D721Med (cell line): Measurements from ENCODE around the gene XRCC4.
"Not testable (repeated sequence)": the region's sequence is repeated elsewhere in the genome, so short reads cannot be mapped to it uniquely, and the experiment has no call there.

Experiments used
- DNase-seq: peaks from one replicate; pipeline ENCODE4 v3.0.0; 2011; ENCODE audit warnings: low spot score; ENCODE audit not compliant: insufficient read length
- FAIRE-seq: peaks from 2 replicates; lab custom pipeline; 2011; peaks lifted over from hg19 to GRCh38; lab: Jason Lieb, UNC
- CTCF ChIP-seq: IDR thresholded peaks from 2 replicates; pipeline ENCODE4 v1.5.1; 2012; ENCODE audit warnings: mild to moderate bottlenecking, control low read depth; ENCODE audit not compliant: insufficient read depth; ENCODE audit errors: missing control alignments

The XRCC4 gene

GRCh38 chr5:83151821-83152220, 74.5 kb downstream of the XRCC4 start:
- TF ChIP-seq CTCF = no peak
- DNase-seq (no peak), FAIRE-seq (no peak)

- peak; percentile 55 for FAIRE-seq
- not testable (repeated sequence) for DNase-seq
Measured at GRCh38 chr5:83152996-83153395, 75.6 kb downstream of the XRCC4 start.

- no peak for TF ChIP-seq CTCF
- DNase-seq = no peak
- FAIRE-seq = no peak
Measured at GRCh38 chr5:83156001-83156400, 78.7 kb downstream of the XRCC4 start.

DNA sequence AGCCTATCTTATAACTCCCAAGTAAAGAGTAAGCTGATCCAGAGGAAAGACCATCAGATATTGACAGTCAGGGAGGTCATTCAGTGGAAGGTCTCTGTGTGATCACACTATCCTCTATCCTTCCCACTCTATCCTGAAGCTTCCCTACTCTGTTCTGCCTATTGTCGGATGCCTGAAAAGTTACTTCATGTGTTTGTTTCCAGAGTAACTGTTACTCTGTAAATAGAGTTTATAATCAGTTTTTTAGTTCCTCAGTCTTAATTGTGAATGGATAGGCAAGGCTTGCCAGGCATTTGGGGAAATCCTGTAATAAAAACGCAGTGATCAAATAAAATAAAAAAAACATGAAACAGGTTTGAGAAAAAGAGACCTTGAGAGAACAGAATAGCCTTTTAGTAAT, 79.8 kb downstream of the XRCC4 start:
- no peak for DNase-seq
- FAIRE-seq = peak; percentile 63
- TF ChIP-seq CTCF = no peak

- TF ChIP-seq CTCF = no peak
- no peak for DNase-seq
- FAIRE-seq = no peak
Measured at GRCh38 chr5:83162601-83163000, 85.3 kb downstream of the XRCC4 start.

- FAIRE-seq (peak; percentile 21), DNase-seq (no peak)
- TF ChIP-seq CTCF = no peak
Measured at GRCh38 chr5:83167538-83167937, 90.2 kb downstream of the XRCC4 start.

GRCh38 chr5:83169571-83170337, 92.4 kb downstream of the XRCC4 start:
- DNase-seq = no peak
- no peak for TF ChIP-seq CTCF
- no peak for FAIRE-seq
